ENCODE data around the gene ITGA8.
"Not testable (repeated sequence)": the region's sequence is repeated elsewhere in the genome, so short reads cannot be mapped to it uniquely, and the experiment has no call there.

The ITGA8 gene

DNA sequence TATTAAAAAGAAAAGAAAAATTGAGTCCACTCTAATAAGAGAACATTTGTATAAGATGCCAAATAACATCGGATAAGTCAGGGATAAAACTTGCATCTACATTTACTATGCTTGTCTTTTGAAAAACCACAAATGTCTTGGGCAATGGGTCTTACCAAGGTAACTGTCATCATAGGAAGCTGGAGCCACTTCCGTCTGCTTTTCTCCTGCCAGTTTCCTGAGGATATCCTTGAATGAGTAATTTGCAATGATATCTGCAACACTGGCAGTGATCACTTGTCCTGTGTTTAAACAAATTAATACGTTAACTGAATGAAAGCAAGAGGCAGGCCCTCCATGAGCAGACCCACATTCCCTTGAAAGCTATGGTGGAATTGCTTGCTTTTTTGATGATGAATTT lies 47.3 kb downstream of the ITGA8 start:
- no peak for DNase-seq

GRCh38 chr10:15670880-15671279 lies 48.8 kb downstream of the ITGA8 start:
- DNase-seq: no peak

GRCh38 chr10:15661574-15661973 lies 58.1 kb downstream of the ITGA8 start:
- no peak for DNase-seq

DNA sequence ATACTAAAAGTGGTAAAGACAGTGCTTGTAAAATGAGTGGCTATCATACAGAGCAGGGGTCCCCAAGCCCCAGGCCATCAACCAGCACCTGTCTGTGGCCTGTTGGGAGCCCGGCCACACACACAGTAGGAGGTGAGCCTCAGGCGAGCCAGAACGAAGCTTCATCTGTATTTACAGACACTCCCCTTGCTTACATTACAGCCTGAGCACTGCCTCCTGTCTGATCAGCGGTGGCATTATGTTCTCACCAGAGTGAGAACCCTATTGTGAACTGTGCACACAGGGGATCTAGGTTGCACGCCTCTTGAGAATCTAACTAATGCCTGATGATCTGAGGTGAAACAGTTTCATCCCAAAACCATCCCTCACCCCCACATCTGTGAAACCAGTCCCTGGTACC lies 58.7 kb downstream of the ITGA8 start:
- DNase-seq: no peak

- no peak for DNase-seq
Observed at GRCh38 chr10:15658069-15658702, 61.5 kb downstream of the ITGA8 start.

GRCh38 chr10:15652757-15653156 lies 67.0 kb downstream of the ITGA8 start:
- no peak for DNase-seq

GRCh38 chr10:15652117-15652516 lies 67.6 kb downstream of the ITGA8 start:
- DNase-seq: no peak

GRCh38 chr10:15651175-15651574 lies 68.5 kb downstream of the ITGA8 start:
- no peak for DNase-seq

DNA sequence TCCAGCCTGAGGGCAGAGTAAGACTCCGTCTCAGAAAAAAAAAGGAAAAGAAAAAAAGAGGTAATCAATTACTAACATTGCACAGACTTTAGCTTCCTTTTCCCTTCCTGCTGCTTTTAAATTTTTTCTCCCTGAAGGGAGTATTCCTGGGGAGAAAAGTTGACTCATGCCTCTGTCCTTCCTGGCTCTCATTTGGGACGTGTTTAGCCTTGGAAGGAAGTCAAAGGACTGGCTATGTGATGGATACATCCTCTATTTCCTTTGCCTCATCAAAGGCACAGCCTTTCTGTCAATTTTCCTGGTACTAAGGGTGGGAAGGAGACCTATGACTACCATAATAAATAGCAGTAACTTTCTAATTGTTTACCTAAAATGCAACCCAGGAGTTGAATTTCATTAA lies 77.6 kb downstream of the ITGA8 start:
- DNase-seq: no peak

DNA sequence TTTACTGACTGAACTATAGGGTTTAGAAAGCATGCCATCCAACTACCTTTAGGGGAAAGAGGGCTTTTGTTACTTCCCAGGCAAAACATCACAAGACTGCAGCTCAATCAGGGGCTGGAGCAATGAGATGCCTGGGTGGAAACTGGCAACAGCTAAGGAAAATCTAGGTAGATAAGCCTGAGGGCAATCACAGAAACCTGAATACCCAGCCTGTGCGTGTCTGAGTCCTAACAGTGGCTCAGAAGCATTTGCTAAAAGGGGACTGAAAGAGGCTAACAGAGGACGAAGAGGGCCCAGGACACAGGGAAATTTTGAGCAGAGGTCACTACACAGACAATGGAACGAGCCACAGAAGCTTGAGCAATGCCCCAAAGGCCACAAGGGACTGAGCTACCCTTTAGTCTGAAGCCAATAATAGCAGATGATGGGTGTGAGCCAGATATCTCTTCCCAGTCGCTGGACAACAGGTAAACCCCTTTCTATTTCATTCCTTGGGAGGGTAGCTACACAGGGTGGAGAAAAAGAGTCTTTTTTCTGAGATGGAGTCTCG lies 79.1 kb downstream of the ITGA8 start:
- DNase-seq: no peak

DNA sequence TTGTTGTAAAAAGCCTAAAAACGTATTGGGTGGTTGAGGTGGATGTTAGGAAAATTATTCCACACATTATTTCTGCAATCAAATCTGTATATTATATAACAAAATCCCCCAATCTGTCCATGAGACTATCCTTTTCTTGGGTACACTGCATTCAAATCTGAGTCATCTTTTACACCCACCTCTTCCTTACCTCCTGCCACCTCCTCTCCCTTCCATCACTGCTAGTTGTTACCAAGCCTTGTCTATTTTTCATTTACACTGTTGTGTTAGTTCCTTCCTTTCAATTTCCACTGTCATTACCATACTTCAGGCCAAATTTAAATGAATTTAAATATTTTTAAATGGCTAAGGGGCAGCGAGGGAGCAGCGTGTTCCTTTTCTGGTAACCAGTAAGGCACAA lies 83.3 kb downstream of the ITGA8 start:
- no peak for DNase-seq

DNA sequence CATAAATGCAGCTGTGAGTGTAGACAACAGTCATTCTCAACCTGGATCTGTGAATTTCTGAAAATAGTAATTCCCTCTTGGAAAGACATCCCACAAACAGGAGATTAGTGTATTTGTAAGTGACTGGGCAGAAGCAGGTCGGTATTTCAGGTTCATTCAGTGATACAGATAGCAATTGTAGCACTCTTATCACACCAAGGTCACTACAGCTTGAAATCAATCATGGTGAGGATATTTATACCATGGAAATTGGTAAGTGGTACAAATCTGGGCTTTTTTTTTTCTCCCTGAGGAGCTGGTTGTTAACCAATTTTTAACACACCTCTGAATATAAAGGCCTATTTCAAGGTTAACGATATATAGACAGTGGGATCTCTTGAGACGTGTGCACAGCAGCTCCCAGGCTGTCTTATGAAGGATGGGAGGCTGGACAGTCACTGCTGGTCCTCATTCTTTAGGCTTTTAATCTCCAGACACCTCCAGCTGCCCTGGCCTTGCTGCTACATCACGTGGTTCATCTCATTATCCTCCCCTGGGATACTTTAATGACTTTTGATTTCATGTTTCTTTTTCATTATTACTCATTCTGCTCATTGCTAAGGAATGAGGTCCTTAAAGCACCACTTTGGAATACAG lies 87.1 kb downstream of the ITGA8 start:
- DNase-seq: no peak

DNA sequence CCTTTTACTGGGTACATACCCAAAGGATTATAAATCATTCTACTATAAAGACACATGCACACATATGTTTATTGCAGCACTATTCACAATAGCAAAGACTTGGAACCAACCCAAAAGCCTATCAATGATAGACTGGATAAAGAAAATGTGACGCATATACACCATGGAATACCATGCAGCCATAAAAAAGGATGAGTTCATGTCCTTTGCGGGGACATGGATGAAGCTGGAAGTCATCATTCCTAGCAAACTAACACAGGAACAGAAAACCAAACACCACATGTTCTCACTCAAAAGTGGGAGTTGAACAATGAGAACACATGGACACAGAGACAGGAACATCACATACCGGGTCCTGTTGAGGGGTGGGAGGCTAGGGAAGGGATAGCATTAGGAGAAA lies 88.5 kb downstream of the ITGA8 start:
- not testable (repeated sequence) for DNase-seq

GRCh38 chr10:15630353-15630752 lies 89.4 kb downstream of the ITGA8 start:
- DNase-seq: no peak

DNA sequence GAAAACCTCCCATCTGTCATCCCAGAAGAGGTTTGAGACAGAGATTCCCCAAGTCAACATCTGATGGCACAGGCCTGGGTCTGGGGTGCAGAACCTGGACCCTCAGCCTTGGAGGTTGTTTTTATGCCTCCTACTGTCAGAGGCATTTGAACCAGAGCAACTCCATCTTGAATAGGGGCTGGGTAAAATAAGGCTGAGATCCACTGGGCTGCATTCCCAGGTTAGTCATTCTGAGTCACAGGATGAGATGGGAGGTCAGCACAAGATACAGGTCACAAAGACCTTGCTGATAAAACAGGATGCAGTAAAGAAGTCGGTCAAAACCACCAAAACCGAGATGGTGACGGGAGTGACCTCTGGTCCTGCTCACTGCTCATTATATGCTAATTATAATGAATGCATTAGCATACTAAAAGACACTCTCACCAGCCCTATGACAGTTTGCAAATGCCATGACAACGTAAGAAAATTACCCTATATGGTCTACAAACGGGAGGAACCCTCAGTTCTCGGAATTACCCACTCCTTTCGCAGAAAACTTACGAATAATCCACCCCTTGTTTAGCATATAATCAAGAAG lies 92.0 kb downstream of the ITGA8 start:
- no peak for DNase-seq

DNA sequence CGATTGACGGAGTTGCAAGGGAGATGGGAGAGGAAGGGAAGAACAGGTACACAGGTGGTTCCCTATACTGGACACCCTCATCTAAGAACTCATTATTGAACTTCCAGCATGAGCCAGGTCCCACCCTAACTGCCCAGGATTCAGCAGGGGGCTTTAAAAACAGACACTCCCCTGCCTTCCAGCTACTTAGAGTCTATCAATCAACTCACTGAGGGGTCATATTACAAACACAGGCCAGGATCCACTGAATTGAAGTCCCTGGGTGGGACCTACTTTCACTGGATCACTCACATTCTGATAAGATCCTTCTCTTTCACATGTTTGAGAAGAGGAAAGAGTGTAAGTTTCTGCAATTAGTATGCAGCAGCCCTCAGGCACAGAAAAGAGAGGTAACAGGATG lies 92.8 kb downstream of the ITGA8 start:
- no peak for DNase-seq

- no peak for DNase-seq
Observed at GRCh38 chr10:15625261-15625660, 94.5 kb downstream of the ITGA8 start.

DNA sequence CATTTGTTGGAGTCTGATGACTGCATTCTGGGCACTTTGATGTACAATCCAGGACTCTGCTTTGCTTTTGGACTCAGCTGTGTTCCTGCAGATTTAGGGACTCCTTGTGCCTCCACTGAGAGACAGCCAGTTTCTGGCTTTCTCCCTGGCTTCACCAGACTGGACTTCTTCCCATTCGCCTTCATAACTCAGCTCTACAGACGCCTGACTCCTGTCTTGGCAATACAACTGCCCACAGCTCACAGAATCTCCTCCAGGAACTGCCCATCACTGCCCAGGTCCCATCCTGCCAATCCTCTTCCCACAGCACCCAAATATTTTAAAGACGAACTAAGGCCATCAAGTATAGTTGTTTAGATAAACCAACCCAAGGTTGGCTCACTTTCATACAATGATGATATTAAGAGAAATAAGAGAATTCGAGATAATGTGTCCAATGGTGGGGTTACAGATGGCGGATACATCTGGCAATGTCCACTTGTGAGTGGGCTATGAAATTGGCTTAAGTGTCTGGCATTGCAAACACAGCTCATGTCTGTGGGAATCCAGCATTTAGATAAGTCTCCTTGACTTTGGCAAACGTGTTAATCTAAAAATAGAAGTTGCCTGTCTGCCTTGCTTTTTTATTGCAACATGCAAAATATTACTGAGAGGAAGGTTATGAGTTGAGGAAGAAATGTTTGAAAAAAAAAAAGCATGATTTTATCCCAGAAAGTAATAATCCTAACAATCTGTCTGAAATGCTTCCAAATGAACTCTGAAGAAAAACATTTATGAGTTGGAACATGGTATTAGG lies 95.1 kb downstream of the ITGA8 start:
- no peak for DNase-seq

DNA sequence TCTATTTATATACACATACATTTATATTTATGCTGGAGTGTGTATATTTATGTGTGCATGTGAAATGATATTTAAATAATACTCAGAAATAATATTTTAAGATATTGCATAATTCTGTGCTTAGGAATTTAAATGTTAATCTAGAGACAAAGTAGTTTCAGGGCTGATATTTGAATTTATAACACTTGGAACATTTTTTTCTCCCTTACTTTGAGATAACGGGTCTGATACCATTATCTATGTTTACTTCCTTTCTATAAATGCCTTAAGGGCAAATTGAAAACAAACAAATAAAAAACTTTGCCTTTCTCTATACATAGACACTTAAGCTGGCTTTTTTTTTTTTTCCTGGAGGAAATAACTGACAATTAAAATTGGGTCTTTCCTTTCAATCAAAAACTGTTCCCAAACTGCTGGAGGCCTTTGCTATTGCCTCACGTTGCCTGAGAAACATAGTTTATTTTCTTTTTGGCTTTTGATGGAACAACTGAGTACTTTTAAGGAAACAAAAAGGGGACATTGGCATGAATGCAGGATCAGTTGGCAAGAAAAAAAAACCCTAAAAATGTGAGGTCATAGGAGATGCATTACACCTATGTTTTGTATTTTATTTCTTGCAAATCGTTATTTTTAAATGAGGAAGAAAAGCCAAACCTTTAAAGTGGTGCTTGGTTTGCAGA lies 98.7 kb downstream of the ITGA8 start:
- no peak for DNase-seq

DNA sequence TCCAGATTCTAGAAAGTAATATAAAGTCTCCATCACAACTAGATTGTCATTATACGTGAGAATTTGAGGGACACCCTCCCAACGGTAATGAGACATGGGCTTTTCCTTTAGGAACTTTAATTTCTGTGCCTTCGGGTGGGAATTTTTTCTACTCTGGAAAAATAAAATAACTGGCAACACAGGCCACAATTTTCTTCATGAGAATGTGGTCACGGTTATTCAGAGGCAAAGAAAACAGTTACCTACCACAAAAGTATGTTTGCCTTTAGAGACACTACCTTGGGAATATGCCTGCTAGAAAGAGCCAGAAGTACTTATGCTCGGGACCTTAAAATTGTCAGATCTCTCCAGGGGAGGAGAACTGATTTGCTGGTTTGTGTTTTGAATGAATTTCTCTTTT lies 99.4 kb downstream of the ITGA8 start:
- DNase-seq: no peak

DNA sequence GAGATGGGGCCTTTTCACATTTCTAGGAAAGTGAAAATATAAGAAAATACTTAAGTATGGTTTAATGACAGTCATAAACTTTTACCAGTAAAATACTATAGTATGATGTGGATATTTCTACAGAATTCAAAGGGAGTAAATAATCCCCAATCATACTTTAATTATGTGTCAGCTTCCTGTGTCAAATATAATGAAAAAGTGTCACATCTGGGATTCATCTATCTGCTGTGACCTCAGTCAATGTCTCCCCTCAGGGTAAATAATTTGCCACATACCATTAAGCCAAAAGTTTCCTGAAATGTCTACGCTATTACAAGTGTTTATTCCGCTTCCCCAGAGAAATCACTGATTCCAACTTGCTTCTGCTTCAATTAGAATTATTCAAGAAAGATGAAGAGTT lies 110.5 kb downstream of the ITGA8 start:
- DNase-seq: no peak

- DNase-seq: no peak
Observed at GRCh38 chr10:15606377-15606776, 113.3 kb downstream of the ITGA8 start.
